ENCODE measurements around the gene KLHL17.

GRCh38 chr1:959731-960362 is 537 bp upstream of the KLHL17 start:
- TF ChIP-seq MXI1 (IDR thresholded peaks at IDR 0.05; ENCODE audit: low read depth, low read length) (no peak), CTCF (IDR thresholded peaks at IDR 0.05 in 2 of 3, conservative IDR thresholded peaks at IDR 0.05 in 1 of 3; ENCODE audit: insufficient read depth in 2 of 3, low read depth in 1 of 3, low read length in 3 of 3) (no peak), POLR2A (conservative IDR thresholded peaks at IDR 0.05) (no peak), ZFP30 (CRISPR knock-in tag; IDR thresholded peaks at IDR 0.05; ENCODE audit: borderline replicate concordance) (no peak), TCF7L2 (IDR thresholded peaks at IDR 0.05; ENCODE audit: low read depth, low read length) (no peak), DPF2 (IDR thresholded peaks at IDR 0.05) (no peak), EZH2 (IDR thresholded peaks at IDR 0.05; ENCODE audit: borderline replicate concordance, low read depth, low read length) (no peak), REST (IDR thresholded peaks at IDR 0.05; ENCODE audit: borderline replicate concordance) (no peak), REST (CRISPR knock-in tag; IDR thresholded peaks at IDR 0.05; ENCODE audit: low read depth) (no peak)
